Epithelial cell of esophagus (primary cell): Measurements from ENCODE around the gene USP25.

Experiments used
- DNase-seq: peaks from one replicate; pipeline ENCODE4 v3.0.0; 2010; ENCODE audit warnings: low read depth
- H3K4me3 ChIP-seq: 2 replicates; pipeline ENCODE4 v1.5.1; 2011; ENCODE audit warnings: mild to moderate bottlenecking, low read length, control low read depth
- CTCF ChIP-seq: IDR thresholded peaks from 2 replicates; pipeline ENCODE4 v1.5.1; 2011; ENCODE audit warnings: low read depth, mild to moderate bottlenecking, low read length, control low read depth, inconsistent platforms; ENCODE audit not compliant: insufficient read depth; ENCODE audit errors: missing control alignments

Gene USP25

GRCh38 chr21:15729674-15730483 is at the start of gene USP25:
TSS of gene USP25 (plus strand) at chr21:15729982. CDS start at chr21:15730394, 412 bp downstream.
- peak within 1 kb of the TSS; percentile 81 for H3K4me3 ChIP-seq
- peak; percentile 86 for DNase-seq
- TF ChIP-seq CTCF, result no peak

- no peak overlapping the region for H3K4me3 ChIP-seq
- no peak for TF ChIP-seq CTCF
- peak; percentile 73 for DNase-seq
These were observed 47.4 kb upstream of the USP25 start for GRCh38 chr21:15682186-15682895.

GRCh38 chr21:15682977-15683376 is 46.8 kb upstream of the USP25 start:
- peak; percentile 81 for DNase-seq

GRCh38 chr21:15686506-15686905 is 43.3 kb upstream of the USP25 start:
- TF ChIP-seq CTCF, result no peak
- DNase-seq, result no peak
- no peak overlapping the region for H3K4me3 ChIP-seq

More at GRCh38 chr21:15682977-15683376, 46.8 kb upstream of the USP25 start:
- no peak for TF ChIP-seq CTCF
- H3K4me3 ChIP-seq, result no peak overlapping the region

GRCh38 chr21:15687208-15687607 is 42.6 kb upstream of the USP25 start:
- peak; percentile 14 for DNase-seq
- H3K4me3 ChIP-seq, result no peak overlapping the region
- no peak for TF ChIP-seq CTCF

- DNase-seq, result no peak
- H3K4me3 ChIP-seq, result no peak overlapping the region
- no peak for TF ChIP-seq CTCF
These were observed 41.8 kb upstream of the USP25 start for GRCh38 chr21:15688016-15688415.
